Esophagus squamous epithelium (tissue), 5 donors: ENCODE results near the gene ZNF880. TPM values are rescaled to one million over a fixed set of nuclear protein-coding genes. Genes with fewer than 3 reads are reported as not detected.
A peak's percentile ranks its signal among the peaks of the same experiment; 100 is the strongest.
"Not testable (repeated sequence)": the region's sequence is repeated elsewhere in the genome, so short reads cannot be mapped to it uniquely, and the experiment has no call there.

ENCODE experiments used
- DNase-seq: peaks from one replicate; lab custom pipeline; 2025; lab: John Stamatoyannopoulos, UW
- H3K27ac ChIP-seq, 4 donors: fragments of 200-600 bp; sonication (generic); one replicate each; pipeline ENCODE4 v1.5.1; 2016 to 2019; ENCODE audit warnings: mild to moderate bottlenecking in 1 of 4
- H3K27me3 ChIP-seq, 4 donors: fragments of 200-600 bp; sonication (generic); 1 replicate in 3 of 4; 2 replicates in 1 of 4; pipeline versions ENCODE4 v1.5.1 to v1.6.0; 2017 to 2021; ENCODE audit warnings: antibody characterized with exemption in 1 of 4
- H3K36me3 ChIP-seq, 3 donors: fragments of 200-600 bp; sonication (generic); one replicate each; pipeline ENCODE4 v1.5.1; 2016 to 2019
- H3K4me1 ChIP-seq, 3 donors: fragments of 200-600 bp; sonication (generic); one replicate each; pipeline ENCODE4 v1.5.1; 2017 to 2019
- H3K4me3 ChIP-seq, 4 donors: fragments of 200-600 bp; sonication (generic); 1 replicate in 3 of 4; 2 replicates in 1 of 4; pipeline ENCODE4 v1.5.1; 2016 to 2019; ENCODE audit warnings: mild to moderate bottlenecking in 2 of 4, moderate library complexity in 1 of 4
- H3K9me3 ChIP-seq, 3 donors: fragments of 200-600 bp; sonication (generic); one replicate each; pipeline ENCODE4 v1.5.1; 2016 to 2019
- CTCF ChIP-seq, 6 experiments: fragments of 450-650 bp in 4 of 6; fragments of 200-600 bp in 2 of 6; sonication (generic) in 2 of 6; IDR thresholded peaks; one replicate each; pipeline ENCODE4 v1.5.1; 2016 to 2019; ENCODE audit warnings: antibody characterized with exemption in 6 of 6, mild to moderate bottlenecking in 4 of 6, moderate library complexity in 4 of 6
- POLR2A ChIP-seq, 4 donors: fragments of 450-650 bp; IDR thresholded peaks; one replicate each; pipeline ENCODE4 v1.6.1; 2017; ENCODE audit warnings: antibody characterized with exemption in 4 of 4, mild to moderate bottlenecking in 4 of 4, moderate library complexity in 3 of 4
- WGBS, 2 donors: methylation state at CpG; one replicate each; pipeline ENCODE4 v1.1.5; 2018; 5-methylcytosine and 5-hydroxymethylcytosine counted together
- intact Hi-C: fragments of 100-400 bp; cut with DNase I; formaldehyde crosslinking; loops from one replicate; pipeline ENCODE4 v1.15.0; 2022
- total RNA-seq, 4 donors: library from RNA; depleted of rRNA; stranded (reverse); fragments of >200 nt; gene quantifications; one replicate each; pipeline ENCODE4 v1.1.0, GENCODE V29; 2016
- donor health status: DM: yes; HTN: yes; CAD: no.

Gene ZNF880
- total RNA-seq, 4 donors from 2014 or later: 3.0 to 20.4 (median 8.0) TPM

- 0 to 4% methylated on average over 22 to 26 of the region's 55 CpGs for WGBS, 2 donors
- TF ChIP-seq POLR2A (IDR thresholded peaks at IDR 0.05) (peak in 3 of 4 donors; percentile 9 to 47 (median 32)), CTCF (IDR thresholded peaks at IDR 0.05) (no peak)
- Histone ChIP-seq H3K27me3 (no peaks in the 10 kb centered on the region), H3K9me3 (peaks cover 0 to 42% (median 35%) of the 10 kb centered on the region in 3 donors), H3K36me3 (peaks cover 0 to 7% (median 0%) of the 10 kb centered on the region in 3 donors), H3K4me3 (peak within 1 kb of the TSS; percentile 64 to 86 (median 77)), H3K4me1 (peaks cover 0 to 17% (median 7%) of the 10 kb centered on the region in 3 donors), H3K27ac (peak within 1 kb of the TSS; percentile 73 to 87 (median 82))
- intact Hi-C loops: no loop called here
- DNase-seq: peak; percentile 28
Observed at GRCh38 chr19:52336117-52336790, 33.5 kb upstream of the ZNF880 start, which contains the start of gene ZNF610. Gene ZNF610 (plus strand): TSS chr19:52336243. CDS start chr19:52349173, 12,930 bp downstream.

- peaks cover 0 to 7% (median 0%) of the 10 kb centered on the region in 3 donors for H3K36me3 ChIP-seq
- DNase-seq: no peak
- 4 to 8% methylated on average over 9 of the region's 9 CpGs for WGBS, 2 donors
- H3K4me3 ChIP-seq: peak overlapping the region; percentile 64 to 86 (median 77)
- peak overlapping the region; percentile 73 to 87 (median 82) for H3K27ac ChIP-seq
- no peaks in the 10 kb centered on the region for H3K27me3 ChIP-seq
- H3K4me1 ChIP-seq: peaks cover 0 to 17% (median 7%) of the 10 kb centered on the region in 3 donors
- no peak for TF ChIP-seq CTCF (IDR thresholded peaks at IDR 0.05)
- TF ChIP-seq POLR2A (IDR thresholded peaks at IDR 0.05): no peak
- intact Hi-C loops: no loop called here
- H3K9me3 ChIP-seq: peaks cover 0 to 42% (median 29%) of the 10 kb centered on the region in 3 donors
Observed at GRCh38 chr19:52336791-52337381, 32.8 kb upstream of the ZNF880 start.

- intact Hi-C loops, H3K27me3 ChIP-seq, H3K27ac ChIP-seq, H3K4me3 ChIP-seq, H3K36me3 ChIP-seq, DNase-seq: not testable (repeated sequence)
- Histone ChIP-seq H3K4me1 (peaks cover 0 to 17% (median 7%) of the 10 kb centered on the region in 3 donors), H3K9me3 (peaks cover 0 to 37% (median 17%) of the 10 kb centered on the region in 3 donors)
- 63 to 64% methylated on average over 3 of the region's 3 CpGs for WGBS, 2 donors
Observed at GRCh38 chr19:52339022-52339421, 30.7 kb upstream of the ZNF880 start.

GRCh38 chr19:52343548-52343947, 26.2 kb upstream of the ZNF880 start:
- Histone ChIP-seq H3K4me3 (no peak overlapping the region), H3K36me3 (peaks cover 0 to 11% (median 0%) of the 10 kb centered on the region in 3 donors), H3K4me1 (no peaks in the 10 kb centered on the region), H3K27me3 (no peaks in the 10 kb centered on the region), H3K9me3 (peaks cover 0 to 59% (median 0%) of the 10 kb centered on the region in 3 donors), H3K27ac (no peak overlapping the region)
- intact Hi-C loops: no loop called here
- no peak for TF ChIP-seq POLR2A (IDR thresholded peaks at IDR 0.05)
- peak in 2 of 6 experiments; percentile 32 to 37 for TF ChIP-seq CTCF (IDR thresholded peaks at IDR 0.05)
- 23 to 26% methylated on average over 6 to 8 of the region's 8 CpGs for WGBS, 2 donors
- DNase-seq: no peak

GRCh38 chr19:52345162-52345561, 24.6 kb upstream of the ZNF880 start:
- WGBS, 2 donors: 77 to 82% methylated on average over 6 of the region's 6 CpGs
- no peak for DNase-seq
- Histone ChIP-seq H3K36me3 (peaks cover 0 to 24% (median 0%) of the 10 kb centered on the region in 3 donors), H3K4me3 (no peak overlapping the region), H3K4me1 (no peaks in the 10 kb centered on the region), H3K27me3 (no peaks in the 10 kb centered on the region), H3K9me3 (peaks cover 0 to 74% (median 0%) of the 10 kb centered on the region in 3 donors), H3K27ac (no peak overlapping the region)
- intact Hi-C loops: no loop called here
- TF ChIP-seq POLR2A (IDR thresholded peaks at IDR 0.05) (no peak), CTCF (IDR thresholded peaks at IDR 0.05) (no peak)
